GM12873 (cell line): Measurements from ENCODE around the gene TMEM217.

Experiments used
- TF ChIP-seq, protein P1 (sequence below): IDR thresholded peaks from 2 replicates; pipeline ENCODE4 v1.5.1; 2012; ENCODE audit warnings: low read depth, mild to moderate bottlenecking, moderate library complexity, low read length, control low read depth; ENCODE audit not compliant: insufficient read depth; ENCODE audit errors: missing control alignments

The TMEM217 gene

DNA sequence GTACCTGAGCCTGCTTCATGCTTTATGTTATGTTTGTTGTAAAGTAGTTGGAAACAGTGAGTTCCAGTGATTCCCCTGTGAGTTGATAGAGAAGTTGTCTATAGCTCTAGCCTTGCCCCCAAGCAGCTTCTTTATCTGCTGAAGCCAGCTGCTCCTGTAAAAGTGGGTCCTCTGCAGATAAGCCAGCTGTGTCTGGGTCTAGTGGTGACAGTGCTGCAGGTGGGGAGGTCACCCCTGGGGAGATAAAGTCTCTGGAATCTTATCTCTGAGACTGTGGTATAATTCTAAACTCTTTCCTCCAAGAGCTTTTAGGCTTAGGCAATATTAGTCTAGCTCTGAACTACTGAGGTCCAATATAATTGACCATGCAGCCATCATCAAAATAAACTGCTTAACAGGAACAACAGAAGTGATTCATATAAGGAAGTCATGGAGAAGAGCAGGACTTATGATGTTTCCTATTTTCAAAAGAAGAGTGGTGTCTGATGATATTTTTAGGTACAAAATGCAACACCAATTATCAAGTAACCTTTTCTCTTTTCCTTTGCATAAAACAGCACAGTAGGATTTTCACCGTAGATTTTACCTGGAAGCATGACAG is 44.2 kb upstream of the TMEM217 start:
- TF ChIP-seq, protein P1, sequence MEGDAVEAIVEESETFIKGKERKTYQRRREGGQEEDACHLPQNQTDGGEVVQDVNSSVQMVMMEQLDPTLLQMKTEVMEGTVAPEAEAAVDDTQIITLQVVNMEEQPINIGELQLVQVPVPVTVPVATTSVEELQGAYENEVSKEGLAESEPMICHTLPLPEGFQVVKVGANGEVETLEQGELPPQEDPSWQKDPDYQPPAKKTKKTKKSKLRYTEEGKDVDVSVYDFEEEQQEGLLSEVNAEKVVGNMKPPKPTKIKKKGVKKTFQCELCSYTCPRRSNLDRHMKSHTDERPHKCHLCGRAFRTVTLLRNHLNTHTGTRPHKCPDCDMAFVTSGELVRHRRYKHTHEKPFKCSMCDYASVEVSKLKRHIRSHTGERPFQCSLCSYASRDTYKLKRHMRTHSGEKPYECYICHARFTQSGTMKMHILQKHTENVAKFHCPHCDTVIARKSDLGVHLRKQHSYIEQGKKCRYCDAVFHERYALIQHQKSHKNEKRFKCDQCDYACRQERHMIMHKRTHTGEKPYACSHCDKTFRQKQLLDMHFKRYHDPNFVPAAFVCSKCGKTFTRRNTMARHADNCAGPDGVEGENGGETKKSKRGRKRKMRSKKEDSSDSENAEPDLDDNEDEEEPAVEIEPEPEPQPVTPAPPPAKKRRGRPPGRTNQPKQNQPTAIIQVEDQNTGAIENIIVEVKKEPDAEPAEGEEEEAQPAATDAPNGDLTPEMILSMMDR, result no peak

DNA sequence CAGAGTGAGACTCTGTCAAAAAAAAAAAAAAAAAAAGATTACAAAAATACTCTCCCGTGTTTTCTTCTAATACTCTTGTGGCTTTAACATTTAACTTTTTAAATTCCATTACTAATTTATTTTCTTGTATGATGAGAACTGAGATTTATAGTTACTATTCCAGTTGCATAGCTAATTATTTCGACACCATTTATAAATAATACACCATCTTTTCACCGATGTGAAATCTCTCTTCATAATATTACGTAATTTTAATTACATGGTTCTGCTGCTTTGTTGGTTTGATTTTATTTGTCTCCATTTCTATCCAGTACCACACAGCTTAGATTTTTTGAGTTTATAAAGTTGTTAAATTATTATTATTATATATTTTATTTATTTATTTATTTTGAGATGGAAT is 42.0 kb upstream of the TMEM217 start:
- TF ChIP-seq, protein P1, result no peak

DNA sequence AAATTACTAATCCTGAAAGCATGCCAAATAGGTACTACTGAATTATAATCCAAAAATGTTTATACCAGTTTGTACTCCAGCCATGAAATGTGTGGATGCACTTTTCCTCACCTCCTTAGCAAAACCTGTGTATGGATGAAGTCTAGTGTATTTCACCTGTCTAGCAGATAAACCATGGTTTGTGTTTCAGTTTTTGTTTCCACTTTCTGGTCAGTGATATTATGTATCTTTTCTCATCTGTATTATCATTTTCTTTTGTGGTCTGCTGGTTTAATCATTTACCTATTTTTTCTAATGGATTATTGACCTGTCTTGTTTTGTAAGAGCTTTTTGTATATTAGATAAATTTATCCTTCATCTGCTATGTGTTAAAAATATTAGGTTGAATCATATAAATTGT is 41.0 kb upstream of the TMEM217 start:
- TF ChIP-seq, protein P1, result no peak

DNA sequence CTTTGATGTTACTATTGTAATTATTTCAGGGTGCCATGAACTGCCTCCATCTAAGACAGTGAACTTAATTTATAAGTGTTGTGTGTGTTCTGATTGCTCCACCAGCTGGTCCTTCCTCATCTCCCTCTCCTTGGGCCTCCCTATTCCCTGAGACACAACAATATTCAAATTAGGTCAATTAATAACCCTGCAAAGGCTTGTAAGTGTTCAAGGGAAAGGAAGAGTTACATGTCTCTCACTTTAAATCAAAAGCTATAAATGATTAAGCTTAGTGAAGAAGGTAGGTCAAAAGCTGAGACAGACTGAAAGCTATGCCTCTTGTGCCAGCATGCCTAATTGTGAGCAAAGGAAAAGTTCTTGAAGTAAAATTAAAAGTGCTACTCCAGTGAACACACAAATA is 35.5 kb upstream of the TMEM217 start:
- TF ChIP-seq, protein P1, result no peak

DNA sequence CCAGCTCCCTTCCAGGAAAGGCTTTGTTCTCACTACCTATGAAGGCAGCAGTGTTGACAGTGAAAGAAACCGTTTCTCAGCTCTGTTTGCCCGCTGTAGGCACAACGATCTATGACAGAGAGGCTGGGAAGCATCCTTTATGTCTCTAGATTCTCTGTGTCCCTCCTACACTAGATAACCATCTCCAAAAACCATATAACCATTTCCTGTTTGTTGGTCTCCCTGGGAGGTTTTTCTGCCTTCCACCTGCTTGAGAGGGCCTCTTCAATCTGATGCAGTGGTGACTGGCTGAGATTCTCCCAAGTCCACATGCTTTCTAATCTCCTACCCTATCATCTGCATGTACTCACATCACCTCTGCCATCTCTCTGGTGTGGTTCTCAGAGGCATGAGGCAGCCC is 32.0 kb upstream of the TMEM217 start:
- TF ChIP-seq, protein P1, result no peak

DNA sequence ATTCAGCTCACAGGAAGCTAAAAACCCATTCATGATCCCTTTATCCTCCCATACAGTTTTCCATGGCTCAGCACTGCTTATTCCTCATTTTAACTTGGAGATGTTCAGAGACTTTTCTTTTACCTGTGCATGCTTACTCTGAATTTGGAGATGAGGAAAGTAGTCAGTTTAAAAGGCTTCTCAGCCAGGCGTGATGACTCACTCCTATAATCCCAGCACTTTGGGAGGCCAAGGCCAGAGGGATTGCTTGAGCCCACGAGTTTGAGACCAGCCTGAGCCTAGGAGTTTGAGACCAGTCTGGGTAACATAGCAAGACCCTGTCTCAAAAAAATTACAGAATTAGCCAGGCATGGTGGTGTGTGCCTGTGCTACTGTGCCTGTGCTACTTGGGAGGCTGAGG is 30.3 kb upstream of the TMEM217 start:
- TF ChIP-seq, protein P1, result no peak

DNA sequence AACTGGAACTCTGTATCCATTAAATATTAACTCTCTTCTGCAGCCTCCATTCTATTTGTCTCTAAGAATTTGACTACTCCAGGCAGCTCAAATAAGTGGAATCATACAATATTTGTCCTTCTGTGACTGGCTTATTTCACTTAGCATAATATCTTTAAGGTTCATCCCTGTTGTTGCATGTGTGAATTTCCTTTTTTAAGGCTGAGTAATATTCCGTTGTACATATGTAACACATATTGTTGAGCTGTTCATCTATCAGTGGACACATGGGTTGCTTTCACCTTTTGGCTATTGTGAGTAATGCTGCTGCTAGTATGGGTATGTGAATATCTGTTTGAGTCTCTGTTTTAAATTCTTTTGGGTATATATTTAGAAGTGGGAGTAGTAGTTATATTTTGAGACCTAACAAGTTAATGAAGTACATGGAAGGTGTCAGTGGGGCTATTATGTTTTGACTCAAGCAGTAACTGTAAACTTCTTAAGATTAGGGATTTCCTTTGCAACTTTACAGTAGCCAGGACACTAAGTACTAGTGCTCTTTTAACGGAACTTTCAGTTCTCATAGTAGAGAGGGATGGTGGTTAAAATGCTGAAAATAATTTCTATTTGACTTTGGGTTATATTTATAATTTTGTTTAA is 29.7 kb upstream of the TMEM217 start:
- TF ChIP-seq, protein P1, result no peak
